ENCODE measurements around the gene ATG2A. TPM values are rescaled to one million over a fixed set of nuclear protein-coding genes. Genes with fewer than 3 reads are reported as not detected.

Gene ATG2A
- polyA plus RNA-seq, 1 donor, result 16.4 TPM

GRCh38 chr11:64885367-64886286 is 31.4 kb downstream of the ATG2A start:
- no peak for DNase-seq

GRCh38 chr11:64884019-64884418 is 33.0 kb downstream of the ATG2A start:
- DNase-seq, result no peak

GRCh38 chr11:64883575-64883974 is 33.4 kb downstream of the ATG2A start:
- no peak for DNase-seq

GRCh38 chr11:64882243-64882642 is 34.8 kb downstream of the ATG2A start:
- DNase-seq, result no peak

DNA sequence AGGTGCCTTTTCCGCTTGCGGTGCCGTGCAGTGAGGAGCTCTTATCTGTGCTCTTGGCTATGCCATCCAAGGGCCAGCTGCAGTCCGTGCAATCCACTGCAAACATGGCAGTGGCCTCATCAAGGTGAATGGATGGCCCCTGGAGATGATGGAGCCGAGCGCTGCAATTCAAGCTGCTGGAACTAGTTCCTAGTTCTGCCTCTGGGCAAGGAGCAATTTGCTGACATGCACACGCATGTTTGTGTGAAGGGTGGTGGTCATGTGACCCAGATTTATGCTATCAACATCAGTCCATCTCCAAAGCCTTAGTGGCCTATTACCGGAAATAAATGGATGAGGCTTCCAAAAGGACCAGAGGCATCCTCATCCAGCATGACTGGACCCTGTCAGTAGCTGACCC is 35.5 kb downstream of the ATG2A start:
- no peak for DNase-seq

- DNase-seq, result no peak
These were observed 36.6 kb downstream of the ATG2A start for GRCh38 chr11:64880240-64881001.

DNA sequence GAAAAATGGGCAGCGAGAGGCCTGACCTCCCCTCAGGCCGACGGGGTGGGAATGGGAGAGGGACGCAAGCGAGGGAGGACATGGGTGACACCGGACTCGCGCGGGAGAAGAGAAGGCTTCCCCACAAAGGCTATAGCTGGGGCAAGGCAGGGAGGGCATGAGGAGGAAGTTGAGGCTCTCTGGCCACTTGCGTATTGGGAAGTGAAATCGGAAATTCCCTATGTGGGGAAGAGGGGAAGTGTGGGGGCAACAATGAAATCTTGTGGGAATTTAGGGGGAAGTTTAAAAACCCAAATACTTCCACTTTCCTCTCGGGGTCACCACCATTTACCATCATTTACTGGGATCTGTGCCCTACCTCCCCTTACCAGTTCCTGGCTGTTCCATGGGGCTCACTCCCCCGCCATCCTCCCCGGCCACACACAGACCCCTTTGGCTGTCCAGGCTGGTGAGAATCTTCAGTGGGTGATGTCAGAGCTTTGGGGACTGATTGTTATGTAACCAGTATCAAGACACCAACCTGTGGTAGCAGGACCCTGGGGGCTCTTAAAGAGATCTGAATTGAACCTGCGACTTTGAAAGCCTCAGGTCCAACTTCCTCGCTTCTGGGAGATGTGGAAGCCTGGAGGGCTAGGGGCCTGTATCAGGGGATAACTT is 37.6 kb downstream of the ATG2A start:
- DNase-seq, result no peak

DNA sequence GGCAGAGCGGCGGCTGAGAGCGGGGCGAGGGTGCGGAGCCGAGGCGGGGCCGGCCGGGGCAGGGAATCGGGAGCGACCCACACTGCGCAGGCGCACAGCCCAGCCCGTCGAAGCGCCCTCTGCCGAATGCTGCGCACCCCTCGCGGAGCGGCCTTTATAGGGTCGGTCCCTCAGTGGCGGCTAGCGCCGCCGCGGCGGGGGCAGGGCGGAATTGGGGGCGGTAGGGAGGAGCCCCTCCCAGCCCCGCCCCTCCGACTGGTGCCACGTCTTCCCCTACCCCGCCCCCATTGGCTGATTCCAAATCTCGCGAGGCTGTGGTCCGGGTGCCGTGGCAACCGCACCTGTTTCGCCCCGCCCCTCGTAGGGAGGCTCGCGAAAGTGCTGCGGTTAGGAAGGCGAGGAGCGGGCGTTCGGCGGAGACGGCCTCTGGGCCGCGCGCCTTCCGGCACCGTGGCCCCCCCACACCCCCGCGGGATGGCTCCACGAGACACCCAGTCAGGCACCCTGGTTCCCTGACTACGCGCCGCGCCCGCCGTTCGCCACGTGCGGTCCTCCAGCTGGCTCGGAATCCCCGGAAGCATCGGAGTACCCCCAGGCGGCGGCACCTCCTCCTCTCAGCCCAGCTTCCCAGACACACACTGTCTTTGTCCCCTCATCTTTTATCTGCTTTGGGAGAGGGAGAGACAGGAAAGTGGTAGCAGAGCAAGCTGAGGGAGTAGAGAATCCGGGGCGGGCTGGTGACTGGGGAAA is 38.3 kb downstream of the ATG2A start, which contains the start of gene EHD1:
Gene EHD1, minus strand, starts transcription at position 128 of the 750 bp plus-strand sequence. CDS start 157 bp downstream, outside the sequence.
- DNase-seq, result peak; percentile 98

DNA sequence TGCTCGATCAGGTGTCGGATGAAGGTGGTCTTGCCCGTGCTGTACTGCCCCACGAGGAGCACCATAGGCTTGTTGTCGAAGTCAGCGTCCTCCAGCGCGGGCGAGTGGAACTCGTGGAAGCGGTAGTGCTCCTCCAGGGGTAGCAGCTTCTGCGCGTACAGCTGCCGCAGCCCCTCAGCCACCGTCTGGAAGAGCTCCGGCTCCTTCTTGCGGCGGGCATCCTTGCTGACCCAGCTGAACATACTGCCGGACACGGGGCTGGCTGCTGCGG is 38.9 kb downstream of the ATG2A start:
- no peak for DNase-seq

- DNase-seq, result no peak
These were observed 39.4 kb downstream of the ATG2A start for GRCh38 chr11:64877390-64878222.

DNA sequence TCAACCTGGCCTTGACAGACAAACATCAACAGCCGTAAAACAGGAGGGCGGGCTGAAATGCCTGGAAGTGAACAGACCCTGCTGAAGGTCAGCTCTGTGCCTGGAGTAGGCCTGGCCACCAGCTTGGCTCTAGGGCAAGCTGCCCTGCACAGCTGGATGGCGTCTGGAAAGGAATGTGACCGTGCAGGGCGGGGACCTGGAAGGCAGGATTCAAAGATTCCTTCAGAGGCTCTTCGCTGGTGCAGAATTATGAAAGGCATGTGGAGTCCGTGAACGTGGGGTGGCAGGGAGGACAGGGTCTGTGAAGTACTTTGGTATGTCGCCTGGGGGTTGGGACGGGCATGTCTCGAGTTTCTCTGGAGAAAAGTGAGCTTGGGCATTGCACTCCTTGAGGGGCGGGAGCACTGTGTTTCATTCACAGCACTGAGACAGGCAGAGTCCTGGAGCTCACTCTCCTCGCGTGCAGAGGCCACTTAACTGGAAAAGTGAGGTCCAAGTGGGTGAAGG is 40.1 kb downstream of the ATG2A start:
- DNase-seq, result no peak

- no peak for DNase-seq
These were observed 40.7 kb downstream of the ATG2A start for GRCh38 chr11:64876229-64876750.

- DNase-seq, result no peak
These were observed 41.4 kb downstream of the ATG2A start for GRCh38 chr11:64875369-64876228.

DNA sequence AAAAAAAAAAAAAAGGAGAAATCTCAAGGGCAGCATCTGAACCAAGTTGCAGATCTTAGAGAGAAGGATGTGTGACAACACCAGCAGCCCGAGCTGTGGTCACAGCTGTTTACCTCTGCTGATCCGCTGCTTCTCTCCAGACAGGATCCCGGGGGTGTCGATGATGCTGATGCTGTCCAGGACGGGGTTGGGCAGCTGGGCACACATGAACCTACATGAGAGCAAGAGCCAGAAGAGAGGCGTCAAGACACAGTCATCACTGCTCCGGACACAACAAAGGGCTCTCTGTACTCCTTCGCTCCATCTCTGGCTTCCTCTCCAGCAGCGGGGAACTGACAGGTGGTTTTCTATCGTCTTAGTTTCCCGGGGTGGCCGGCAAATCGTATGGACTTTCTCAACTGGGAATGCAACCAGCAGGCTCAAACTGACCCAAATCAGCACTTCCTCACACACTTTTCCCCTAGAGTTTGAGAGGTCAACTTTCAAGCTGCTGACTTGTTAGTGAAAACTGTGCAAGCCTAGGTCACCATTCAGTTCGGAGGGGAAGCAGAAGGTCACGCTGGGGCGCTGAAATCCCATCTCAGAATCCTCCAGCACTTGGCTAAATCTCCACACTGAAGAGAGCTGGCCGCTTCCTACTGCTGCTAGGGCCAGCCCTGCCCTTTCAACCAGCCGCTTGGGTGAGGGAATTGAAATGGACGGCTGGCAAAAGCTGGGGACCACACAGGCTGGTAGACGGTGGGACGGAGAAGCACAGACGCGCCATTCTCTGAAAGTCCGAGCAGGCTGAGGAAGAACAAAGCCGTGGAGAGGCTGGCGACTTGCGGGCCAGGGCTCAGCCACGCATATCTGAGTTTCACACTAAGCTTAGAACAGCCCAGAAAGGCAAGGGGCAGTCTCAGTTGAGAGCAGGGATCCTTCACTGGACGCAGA is 42.4 kb downstream of the ATG2A start:
- no peak for DNase-seq

DNA sequence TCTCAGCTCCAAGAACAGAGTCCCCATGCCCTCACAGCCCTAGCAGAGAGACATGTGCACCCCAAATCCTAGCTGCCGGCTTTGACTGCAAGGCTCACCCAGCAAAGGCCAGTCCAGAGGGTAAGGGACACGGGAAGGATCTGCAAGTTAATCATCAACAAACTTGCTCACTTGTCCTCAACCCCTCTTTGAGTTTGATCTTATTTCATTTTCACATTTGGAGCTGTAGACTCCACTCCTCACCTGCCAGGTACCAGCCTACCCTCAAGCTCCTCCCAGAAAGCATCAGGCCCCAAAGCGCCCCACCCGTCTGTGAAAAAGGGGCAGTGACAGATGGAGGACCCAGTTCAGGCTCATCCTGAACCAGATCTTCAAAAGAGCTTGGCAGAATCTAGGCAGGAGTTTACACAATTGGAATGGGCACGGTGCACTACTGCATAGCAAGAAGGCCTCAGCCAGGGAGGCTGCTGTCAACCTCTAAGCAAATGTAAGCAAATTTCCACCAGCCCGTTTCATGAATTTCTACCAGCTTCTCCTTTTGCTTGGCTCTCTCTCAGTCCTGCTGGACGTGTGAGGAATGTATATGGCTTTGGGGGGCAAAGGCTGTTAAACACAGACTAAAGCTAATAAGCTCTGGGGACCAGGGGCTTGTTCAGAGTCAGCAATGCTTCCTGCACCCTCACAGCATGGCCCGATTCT is 44.1 kb downstream of the ATG2A start:
- DNase-seq, result no peak

GRCh38 chr11:64871492-64871891 is 45.5 kb downstream of the ATG2A start:
- DNase-seq, result no peak

DNA sequence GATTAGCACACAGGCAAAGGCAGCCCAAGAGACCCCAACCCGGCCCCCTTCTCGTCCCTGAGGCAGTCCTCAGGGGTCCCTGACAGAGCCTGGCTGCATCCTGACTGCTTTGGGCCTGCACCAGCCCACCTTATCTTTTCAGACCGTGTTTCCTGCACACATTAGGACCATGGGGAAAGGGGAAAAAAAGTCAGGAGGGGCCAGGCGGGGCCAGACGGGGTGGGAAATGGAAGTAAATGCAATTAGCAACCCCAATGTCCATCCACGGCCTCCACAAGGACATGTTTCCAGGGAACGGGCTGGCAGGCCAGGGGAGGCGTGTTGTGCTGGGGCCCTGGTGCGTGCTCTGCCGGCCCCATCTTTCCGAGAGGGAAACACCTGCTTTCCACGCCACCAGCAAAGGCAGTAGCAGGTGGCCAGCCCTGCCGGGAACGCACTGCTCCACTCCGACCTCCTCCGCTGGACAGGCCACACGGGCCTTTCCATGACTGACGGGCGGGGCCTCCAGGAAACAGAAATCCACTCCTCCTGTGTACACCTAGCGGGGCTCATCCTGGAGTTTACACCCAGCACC is 46.0 kb downstream of the ATG2A start:
- no peak for DNase-seq
